Keratinocyte (primary cell): Measurements from ENCODE around the gene ASB4. TPM values are rescaled to one million over a fixed set of nuclear protein-coding genes. Genes with fewer than 3 reads are reported as not detected.

Experiments used
- DNase-seq: peaks from one replicate; pipeline ENCODE4 v3.0.0-alpha.2; 2011; ENCODE audit warnings: low read depth, missing footprints, low spot score
- FAIRE-seq: peaks from 2 replicates; lab custom pipeline; 2011; peaks lifted over from hg19 to GRCh38; lab: Jason Lieb, UNC
- H2AFZ ChIP-seq: 2 replicates; pipeline ENCODE4 v1.6.0; 2012; ENCODE audit warnings: low read length, control low read depth, inconsistent platforms; ENCODE audit not compliant: control insufficient read depth
- H3K27ac ChIP-seq: 2 replicates; pipeline ENCODE4 v1.5.1; 2011; ENCODE audit warnings: low read length; ENCODE audit not compliant: control insufficient read depth, insufficient read depth
- H3K27me3 ChIP-seq: 3 replicates; pipeline ENCODE4 v1.6.0; 2011; ENCODE audit warnings: low read length; ENCODE audit not compliant: control insufficient read depth, insufficient read depth; ENCODE audit errors: extremely low read depth
- H3K36me3 ChIP-seq, 2 experiments: 2 replicates in 1 of 2; 3 replicates in 1 of 2; pipeline ENCODE4 v1.5.1; 2011; ENCODE audit warnings: low read length in 2 of 2, mild to moderate bottlenecking in 1 of 2; ENCODE audit not compliant: control insufficient read depth in 2 of 2, insufficient read depth in 2 of 2; ENCODE audit errors: extremely low read depth in 1 of 2
- H3K4me1 ChIP-seq: 3 replicates; pipeline ENCODE4 v1.5.1; 2011; ENCODE audit warnings: low read length; ENCODE audit not compliant: control insufficient read depth, insufficient read depth; ENCODE audit errors: extremely low read depth
- H3K4me2 ChIP-seq: 3 replicates; pipeline ENCODE4 v1.6.0; 2011; ENCODE audit warnings: low read depth, low read length; ENCODE audit not compliant: control insufficient read depth, insufficient read depth; ENCODE audit errors: extremely low read depth
- H3K4me3 ChIP-seq, 3 experiments: fragments of 200-600 bp in 1 of 3; sonication (generic) in 1 of 3; 2 replicates in 2 of 3; 3 replicates in 1 of 3; pipeline ENCODE4 v1.5.1; 2011 to 2016; ENCODE audit warnings: low read length in 3 of 3, mild to moderate bottlenecking in 3 of 3, control low read depth in 2 of 3, inconsistent platforms in 1 of 3, low read depth in 1 of 3, mixed read lengths in 1 of 3, mixed run types in 1 of 3, moderate library complexity in 1 of 3; ENCODE audit not compliant: control insufficient read depth in 2 of 3, insufficient read depth in 2 of 3; ENCODE audit errors: extremely low read depth in 1 of 3
- H3K79me2 ChIP-seq: 2 replicates; pipeline ENCODE4 v1.6.0; 2012; ENCODE audit warnings: low read length; ENCODE audit not compliant: control insufficient read depth, insufficient read depth
- H3K9ac ChIP-seq: 3 replicates; pipeline ENCODE4 v1.6.0; 2011; ENCODE audit warnings: low read length; ENCODE audit not compliant: control insufficient read depth, insufficient read depth; ENCODE audit errors: extremely low read depth
- H3K9me1 ChIP-seq: 3 replicates; pipeline ENCODE4 v1.6.0; 2011; ENCODE audit warnings: low read length; ENCODE audit not compliant: control insufficient read depth, insufficient read depth; ENCODE audit errors: extremely low read depth
- H3K9me3 ChIP-seq: 2 replicates; pipeline ENCODE4 v1.5.1; 2012; ENCODE audit warnings: low read depth, low read length; ENCODE audit not compliant: control insufficient read depth
- H4K20me1 ChIP-seq: 3 replicates; pipeline ENCODE4 v1.6.0; 2011; ENCODE audit warnings: low read length; ENCODE audit not compliant: control insufficient read depth, insufficient read depth; ENCODE audit errors: extremely low read depth
- EZH2 ChIP-seq: IDR thresholded peaks from one replicate; pipeline ENCODE4 v1.6.1; 2012; ENCODE audit warnings: inconsistent platforms, mild to moderate bottlenecking, low read length, moderate library complexity
- dilution Hi-C: fragments of 300-500 bp; cut with MboI; formaldehyde crosslinking; loops from one replicate; pipeline ENCODE4 v1.7.0; 2020; ENCODE audit warnings: low sequenced_read_pairs; ENCODE audit not compliant: extremely low pct_ligation_motif_present
- polyA plus RNA-seq, 5 experiments: library from polyadenylated mRNA; depleted of rRNA in 3 of 5; stranded (reverse) in 3 of 5; stranded (forward) in 1 of 5; unstranded in 1 of 5; fragments of >200 nt; gene quantifications; 1 replicate in 1 of 5; 2 replicates in 3 of 5; 3 replicates in 1 of 5; pipeline versions ENCODE4 v1.2.1 to v1.2.3, GENCODE V29; 2011 to 2012; ENCODE audit warnings: missing spikeins in 2 of 5, low read depth in 1 of 5, low replicate concordance in 1 of 5
- TF ChIP-seq, protein P1 (sequence below), 3 experiments: IDR thresholded peaks in 1 of 3; conservative IDR thresholded peaks in 1 of 3; optimal IDR thresholded peaks in 1 of 3; 2 replicates in 2 of 3; 3 replicates in 1 of 3; pipeline versions ENCODE3 to v1.5.1; 2011; ENCODE audit warnings: low read length in 3 of 3, mild to moderate bottlenecking in 3 of 3, moderate library complexity in 2 of 3, control low read depth in 1 of 3, inconsistent platforms in 1 of 3; ENCODE audit not compliant: insufficient read depth in 2 of 3; ENCODE audit errors: extremely low read depth in 1 of 3

Gene ASB4
- polyA plus RNA-seq, 1 donor (not counting 4 experiments of a cell fraction or from before 2014, with no cell fraction given), result not detected

DNA sequence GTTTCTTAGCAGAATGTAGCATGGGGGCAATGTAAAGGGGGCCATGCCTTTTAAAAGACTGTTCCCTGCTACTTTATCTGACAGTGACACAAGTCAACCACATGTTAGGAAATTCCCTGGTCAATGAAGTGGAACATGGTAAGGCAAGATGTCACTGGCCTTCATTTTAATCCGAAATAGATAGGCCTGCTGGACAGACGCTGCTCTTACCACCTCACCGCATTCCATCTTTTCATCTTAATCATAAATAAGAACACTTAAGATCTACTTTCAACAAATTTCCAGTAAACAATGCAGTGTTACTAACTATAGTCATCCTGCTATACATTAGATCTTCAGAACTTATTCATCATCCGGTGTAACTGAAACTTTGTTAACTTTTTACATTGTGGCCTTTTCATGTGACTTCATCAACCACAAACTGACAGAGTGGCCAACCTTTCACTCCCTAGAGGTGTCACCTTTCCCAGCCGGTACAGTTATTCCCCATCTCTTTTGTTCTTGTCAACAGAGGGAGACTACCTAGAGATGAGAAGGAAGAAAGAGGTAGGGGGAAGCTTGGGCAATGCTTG is 15.6 kb downstream of the ASB4 start:
- Histone ChIP-seq H3K27me3 (no peaks in the 10 kb centered on the region), H4K20me1 (no peaks in the 10 kb centered on the region), H3K9me1 (no peaks in the 10 kb centered on the region), H3K4me2 (no peak overlapping the region), H3K36me3 (no peaks in the 10 kb centered on the region), H2AFZ (no peak overlapping the region), H3K9ac (no peak overlapping the region), H3K9me3 (no peaks in the 10 kb centered on the region), H3K79me2 (no peaks in the 10 kb centered on the region), H3K4me1 (no peaks in the 10 kb centered on the region), H3K27ac (no peak overlapping the region), H3K4me3 (no peak overlapping the region)
- dilution Hi-C loops, result loop anchor here (25.0 kb wide), 1 partner anchor 186 kb away; no protein-coding TSS in a partner anchor
- TF ChIP-seq EZH2, result no peak
- TF ChIP-seq, protein P1, sequence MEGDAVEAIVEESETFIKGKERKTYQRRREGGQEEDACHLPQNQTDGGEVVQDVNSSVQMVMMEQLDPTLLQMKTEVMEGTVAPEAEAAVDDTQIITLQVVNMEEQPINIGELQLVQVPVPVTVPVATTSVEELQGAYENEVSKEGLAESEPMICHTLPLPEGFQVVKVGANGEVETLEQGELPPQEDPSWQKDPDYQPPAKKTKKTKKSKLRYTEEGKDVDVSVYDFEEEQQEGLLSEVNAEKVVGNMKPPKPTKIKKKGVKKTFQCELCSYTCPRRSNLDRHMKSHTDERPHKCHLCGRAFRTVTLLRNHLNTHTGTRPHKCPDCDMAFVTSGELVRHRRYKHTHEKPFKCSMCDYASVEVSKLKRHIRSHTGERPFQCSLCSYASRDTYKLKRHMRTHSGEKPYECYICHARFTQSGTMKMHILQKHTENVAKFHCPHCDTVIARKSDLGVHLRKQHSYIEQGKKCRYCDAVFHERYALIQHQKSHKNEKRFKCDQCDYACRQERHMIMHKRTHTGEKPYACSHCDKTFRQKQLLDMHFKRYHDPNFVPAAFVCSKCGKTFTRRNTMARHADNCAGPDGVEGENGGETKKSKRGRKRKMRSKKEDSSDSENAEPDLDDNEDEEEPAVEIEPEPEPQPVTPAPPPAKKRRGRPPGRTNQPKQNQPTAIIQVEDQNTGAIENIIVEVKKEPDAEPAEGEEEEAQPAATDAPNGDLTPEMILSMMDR (optimal IDR thresholded peaks at IDR 0.05 in 1 of 3, IDR thresholded peaks at IDR 0.05 in 1 of 3, conservative IDR thresholded peaks at IDR 0.05 in 1 of 3; ENCODE audit: extremely low read depth in 1 of 3, insufficient read depth in 2 of 3, low read length in 3 of 3), result no peak
- DNase-seq (no peak), FAIRE-seq (no peak)

GRCh38 chr7:95502403-95502802 is 16.7 kb downstream of the ASB4 start:
- dilution Hi-C loops, result loop anchor here (25.0 kb wide), 1 partner anchor 185 kb away; no protein-coding TSS in a partner anchor
- Histone ChIP-seq H3K4me2 (no peak overlapping the region), H3K27me3 (no peaks in the 10 kb centered on the region), H3K4me3 (no peak overlapping the region), H2AFZ (no peak overlapping the region), H3K4me1 (no peaks in the 10 kb centered on the region), H3K36me3 (no peaks in the 10 kb centered on the region), H3K79me2 (no peaks in the 10 kb centered on the region), H3K9me1 (no peaks in the 10 kb centered on the region), H3K9ac (no peak overlapping the region), H3K27ac (no peak overlapping the region), H3K9me3 (no peaks in the 10 kb centered on the region), H4K20me1 (no peaks in the 10 kb centered on the region)
- DNase-seq (no peak), FAIRE-seq (no peak)
- TF ChIP-seq, protein P1 (optimal IDR thresholded peaks at IDR 0.05 in 1 of 3, IDR thresholded peaks at IDR 0.05 in 1 of 3, conservative IDR thresholded peaks at IDR 0.05 in 1 of 3; ENCODE audit: extremely low read depth in 1 of 3, insufficient read depth in 2 of 3, low read length in 3 of 3), result no peak
- no peak for TF ChIP-seq EZH2
